ENCODE results near the gene TARS3. TPM values are rescaled to one million over a fixed set of nuclear protein-coding genes. Genes with fewer than 3 reads are reported as not detected.

Gene TARS3
- total RNA-seq, 4 donors from 2014 or later, result 7.7 to 36.3 (median 19.9) TPM

DNA sequence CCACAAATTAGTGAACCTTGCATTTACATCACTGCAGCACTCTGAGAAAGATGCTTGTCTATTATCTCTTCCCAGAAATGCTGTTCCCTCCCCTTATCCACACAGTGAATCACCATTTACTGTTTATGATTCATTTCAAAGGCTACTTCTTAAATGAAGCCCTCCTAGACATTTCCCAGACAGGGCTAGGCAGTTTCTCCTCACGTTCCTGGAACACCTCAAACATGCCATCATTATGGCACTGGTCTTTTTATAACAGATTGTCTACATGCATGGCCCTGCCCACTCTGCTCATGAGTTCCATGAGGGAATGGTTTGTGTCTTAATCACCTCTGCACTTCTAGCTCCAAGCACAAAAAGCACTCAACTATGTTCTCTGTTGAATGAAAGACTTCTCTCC is 39.9 kb downstream of the TARS3 start:
- Histone ChIP-seq H3K27me3 (no peaks in the 10 kb centered on the region), H3K9me3 (no peaks in the 10 kb centered on the region), H3K36me3 (peaks cover 0 to 41% (median 0%) of the 10 kb centered on the region in 3 donors), H3K27ac (no peak overlapping the region), H3K4me3 (no peak overlapping the region), H3K4me1 (no peaks in the 10 kb centered on the region)
- TF ChIP-seq, protein P1, sequence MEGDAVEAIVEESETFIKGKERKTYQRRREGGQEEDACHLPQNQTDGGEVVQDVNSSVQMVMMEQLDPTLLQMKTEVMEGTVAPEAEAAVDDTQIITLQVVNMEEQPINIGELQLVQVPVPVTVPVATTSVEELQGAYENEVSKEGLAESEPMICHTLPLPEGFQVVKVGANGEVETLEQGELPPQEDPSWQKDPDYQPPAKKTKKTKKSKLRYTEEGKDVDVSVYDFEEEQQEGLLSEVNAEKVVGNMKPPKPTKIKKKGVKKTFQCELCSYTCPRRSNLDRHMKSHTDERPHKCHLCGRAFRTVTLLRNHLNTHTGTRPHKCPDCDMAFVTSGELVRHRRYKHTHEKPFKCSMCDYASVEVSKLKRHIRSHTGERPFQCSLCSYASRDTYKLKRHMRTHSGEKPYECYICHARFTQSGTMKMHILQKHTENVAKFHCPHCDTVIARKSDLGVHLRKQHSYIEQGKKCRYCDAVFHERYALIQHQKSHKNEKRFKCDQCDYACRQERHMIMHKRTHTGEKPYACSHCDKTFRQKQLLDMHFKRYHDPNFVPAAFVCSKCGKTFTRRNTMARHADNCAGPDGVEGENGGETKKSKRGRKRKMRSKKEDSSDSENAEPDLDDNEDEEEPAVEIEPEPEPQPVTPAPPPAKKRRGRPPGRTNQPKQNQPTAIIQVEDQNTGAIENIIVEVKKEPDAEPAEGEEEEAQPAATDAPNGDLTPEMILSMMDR (IDR thresholded peaks at IDR 0.05), result no peak
- no peak for TF ChIP-seq POLR2A (IDR thresholded peaks at IDR 0.05)
- DNase-seq, result no peak

DNA sequence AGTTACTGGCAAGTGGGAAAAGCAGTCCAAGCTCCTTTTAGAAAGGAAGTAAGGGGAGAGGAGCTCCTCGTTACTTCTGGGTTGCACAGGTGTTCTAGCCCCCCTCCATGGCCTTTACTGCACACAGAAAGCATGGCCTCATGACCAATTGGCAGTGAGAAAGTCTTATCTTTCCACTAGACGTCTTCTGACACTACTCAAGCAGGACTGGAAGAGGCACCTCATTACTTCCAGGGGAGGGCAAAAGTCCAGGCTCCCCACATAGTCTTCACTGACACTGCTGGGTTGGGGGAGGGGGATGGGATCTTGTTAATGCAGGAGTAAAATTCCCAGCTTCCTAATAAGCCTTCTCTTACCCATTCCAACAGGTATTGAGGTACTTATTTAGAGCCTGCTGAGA is 44.5 kb downstream of the TARS3 start:
- Histone ChIP-seq H3K4me3 (no peak overlapping the region), H3K4me1 (no peaks in the 10 kb centered on the region), H3K27me3 (no peaks in the 10 kb centered on the region), H3K9me3 (no peaks in the 10 kb centered on the region), H3K36me3 (peaks cover 0 to 39% (median 0%) of the 10 kb centered on the region in 3 donors), H3K27ac (no peak overlapping the region)
- no peak for TF ChIP-seq POLR2A (IDR thresholded peaks at IDR 0.05)
- TF ChIP-seq, protein P1 (IDR thresholded peaks at IDR 0.05), result no peak
- no peak for DNase-seq

DNA sequence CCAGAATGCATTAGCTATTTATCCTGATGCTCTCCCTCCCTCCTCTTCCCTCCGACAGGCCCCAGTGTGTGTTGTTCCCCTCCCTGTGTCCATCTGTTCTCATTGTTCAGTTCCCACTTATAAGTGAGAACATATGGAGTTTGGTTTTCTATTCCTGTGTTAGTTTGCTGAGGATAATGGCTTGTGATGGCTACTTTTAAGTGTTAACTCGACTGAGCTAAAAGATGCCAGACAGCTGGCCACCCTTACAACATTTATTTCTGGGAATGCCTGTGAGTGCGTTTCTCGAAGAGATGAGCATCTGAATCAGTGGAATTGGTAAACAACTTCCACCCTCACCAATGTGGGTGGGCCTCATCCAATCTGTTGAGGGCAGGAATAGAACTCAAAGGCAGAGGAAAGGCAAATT is 47.3 kb downstream of the TARS3 start:
- H3K9me3 ChIP-seq, result no peaks in the 10 kb centered on the region
- no peak overlapping the region for H3K4me3 ChIP-seq
- H3K4me1 ChIP-seq, result no peaks in the 10 kb centered on the region
- DNase-seq, result no peak
- H3K27me3 ChIP-seq, result no peaks in the 10 kb centered on the region
- TF ChIP-seq POLR2A (IDR thresholded peaks at IDR 0.05), result no peak
- TF ChIP-seq, protein P1 (IDR thresholded peaks at IDR 0.05), result no peak
- no peak overlapping the region for H3K27ac ChIP-seq
- H3K36me3 ChIP-seq, result peaks cover 0 to 48% (median 0%) of the 10 kb centered on the region in 3 donors

DNA sequence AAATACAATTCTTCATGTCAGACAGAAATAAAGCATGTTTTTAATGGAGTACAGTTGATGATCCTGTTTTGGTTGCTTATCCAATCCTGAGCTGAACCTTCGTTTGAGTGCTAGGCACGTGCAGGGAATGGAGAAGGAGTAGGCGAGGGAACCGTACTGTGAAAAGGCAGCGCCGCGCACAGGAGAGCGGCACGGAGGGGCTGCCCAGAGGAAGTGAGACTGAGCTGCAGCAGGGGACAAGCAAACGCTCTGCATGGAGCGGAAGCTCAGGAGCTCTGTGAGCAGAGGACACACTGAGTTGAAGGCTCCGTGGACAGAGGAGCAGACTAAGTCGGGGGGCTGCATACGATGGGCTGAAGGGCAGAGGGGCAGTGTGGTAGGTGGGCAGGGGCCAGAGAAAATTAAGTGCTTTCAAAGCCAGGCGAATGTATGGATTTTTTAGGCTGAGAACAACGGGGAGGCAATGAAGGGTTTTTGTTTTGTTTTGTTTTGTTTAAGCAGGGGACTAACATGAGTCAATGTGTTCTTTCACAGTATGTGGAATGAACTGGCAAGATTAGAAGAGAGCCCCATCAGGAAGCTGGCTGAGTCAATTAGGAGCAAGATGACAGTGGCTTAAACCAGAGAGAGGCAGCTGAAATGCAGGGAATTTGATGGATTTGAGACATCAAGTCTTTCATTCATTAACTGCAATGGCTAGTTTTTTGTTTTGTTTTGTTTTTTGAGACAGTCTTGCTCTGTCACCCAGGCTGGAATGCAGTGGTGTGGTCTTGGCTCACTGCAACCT is 48.3 kb downstream of the TARS3 start:
- TF ChIP-seq, protein P1 (IDR thresholded peaks at IDR 0.05), result no peak
- no peak for TF ChIP-seq POLR2A (IDR thresholded peaks at IDR 0.05)
- H3K27me3 ChIP-seq, result no peaks in the 10 kb centered on the region
- peaks cover 0 to 50% (median 0%) of the 10 kb centered on the region in 3 donors for H3K36me3 ChIP-seq
- no peaks in the 10 kb centered on the region for H3K9me3 ChIP-seq
- no peak overlapping the region for H3K27ac ChIP-seq
- peak in 2 of 3 donors; percentile 25 to 49 for DNase-seq
- H3K4me1 ChIP-seq, result no peaks in the 10 kb centered on the region
- no peak overlapping the region for H3K4me3 ChIP-seq

DNA sequence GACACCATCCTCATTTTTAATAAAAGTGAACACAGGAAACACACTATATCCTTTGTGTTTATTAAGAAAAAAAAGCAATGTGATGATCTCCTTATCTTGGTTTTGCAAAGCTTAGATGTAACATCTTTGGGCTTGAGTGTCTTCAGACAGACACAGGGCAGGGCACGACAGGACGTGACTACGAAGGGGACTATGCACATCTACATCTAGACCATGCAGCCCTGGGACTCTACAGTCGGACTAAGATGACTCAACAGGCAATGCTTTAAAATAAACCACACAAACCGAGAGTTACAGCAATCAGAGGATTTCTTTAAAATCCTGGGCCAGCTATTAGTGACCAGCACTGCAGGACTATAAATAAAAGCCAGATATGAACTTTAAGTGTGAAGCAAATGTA is 49.3 kb downstream of the TARS3 start:
- Histone ChIP-seq H3K27me3 (no peaks in the 10 kb centered on the region), H3K27ac (no peak overlapping the region), H3K4me3 (no peak overlapping the region), H3K36me3 (peaks cover 0 to 57% (median 0%) of the 10 kb centered on the region in 3 donors), H3K9me3 (no peaks in the 10 kb centered on the region), H3K4me1 (no peaks in the 10 kb centered on the region)
- DNase-seq, result no peak
- TF ChIP-seq POLR2A (IDR thresholded peaks at IDR 0.05), result no peak
- TF ChIP-seq, protein P1 (IDR thresholded peaks at IDR 0.05), result no peak

Data from Peyer's patch (tissue), 4 donors.